GM10266 (cell line): Measurements from ENCODE around the gene OSBPL2.

Source experiments
- DNase-seq: peaks from one replicate; pipeline ENCODE4 v3.0.0; 2012; ENCODE audit errors: extremely low spot score
- TF ChIP-seq, protein P1 (sequence below): IDR thresholded peaks from 2 replicates; pipeline ENCODE4 v1.5.1; 2012; ENCODE audit warnings: mild to moderate bottlenecking, low read depth; ENCODE audit not compliant: control insufficient read depth, insufficient read depth; ENCODE audit errors: missing control alignments

OSBPL2 gene

GRCh38 chr20:62259294-62259565 lies 20.9 kb downstream of the OSBPL2 start:
- TF ChIP-seq, protein P1, sequence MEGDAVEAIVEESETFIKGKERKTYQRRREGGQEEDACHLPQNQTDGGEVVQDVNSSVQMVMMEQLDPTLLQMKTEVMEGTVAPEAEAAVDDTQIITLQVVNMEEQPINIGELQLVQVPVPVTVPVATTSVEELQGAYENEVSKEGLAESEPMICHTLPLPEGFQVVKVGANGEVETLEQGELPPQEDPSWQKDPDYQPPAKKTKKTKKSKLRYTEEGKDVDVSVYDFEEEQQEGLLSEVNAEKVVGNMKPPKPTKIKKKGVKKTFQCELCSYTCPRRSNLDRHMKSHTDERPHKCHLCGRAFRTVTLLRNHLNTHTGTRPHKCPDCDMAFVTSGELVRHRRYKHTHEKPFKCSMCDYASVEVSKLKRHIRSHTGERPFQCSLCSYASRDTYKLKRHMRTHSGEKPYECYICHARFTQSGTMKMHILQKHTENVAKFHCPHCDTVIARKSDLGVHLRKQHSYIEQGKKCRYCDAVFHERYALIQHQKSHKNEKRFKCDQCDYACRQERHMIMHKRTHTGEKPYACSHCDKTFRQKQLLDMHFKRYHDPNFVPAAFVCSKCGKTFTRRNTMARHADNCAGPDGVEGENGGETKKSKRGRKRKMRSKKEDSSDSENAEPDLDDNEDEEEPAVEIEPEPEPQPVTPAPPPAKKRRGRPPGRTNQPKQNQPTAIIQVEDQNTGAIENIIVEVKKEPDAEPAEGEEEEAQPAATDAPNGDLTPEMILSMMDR, result no peak
- no peak for DNase-seq

DNA sequence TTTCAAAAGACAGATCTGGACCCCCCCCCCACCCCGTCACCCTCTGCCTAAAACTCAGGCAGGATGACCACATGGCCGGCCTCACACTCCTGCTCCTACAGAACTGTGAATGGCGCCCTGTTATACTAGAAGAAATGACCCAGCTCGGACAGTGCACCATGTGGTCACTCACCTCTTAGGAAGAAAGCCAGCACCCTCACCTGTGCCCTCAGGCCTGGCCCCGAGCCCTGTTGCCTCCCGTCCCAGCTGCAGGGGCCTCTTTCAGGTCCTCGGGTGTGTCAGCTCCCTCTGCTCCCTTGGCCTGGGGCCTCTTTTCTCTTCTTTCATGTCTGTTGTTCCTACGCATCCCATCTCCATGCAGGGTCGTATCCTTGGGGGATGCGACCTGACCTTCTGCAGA lies 23.7 kb downstream of the OSBPL2 start:
- DNase-seq, result no peak
- TF ChIP-seq, protein P1, result no peak

DNA sequence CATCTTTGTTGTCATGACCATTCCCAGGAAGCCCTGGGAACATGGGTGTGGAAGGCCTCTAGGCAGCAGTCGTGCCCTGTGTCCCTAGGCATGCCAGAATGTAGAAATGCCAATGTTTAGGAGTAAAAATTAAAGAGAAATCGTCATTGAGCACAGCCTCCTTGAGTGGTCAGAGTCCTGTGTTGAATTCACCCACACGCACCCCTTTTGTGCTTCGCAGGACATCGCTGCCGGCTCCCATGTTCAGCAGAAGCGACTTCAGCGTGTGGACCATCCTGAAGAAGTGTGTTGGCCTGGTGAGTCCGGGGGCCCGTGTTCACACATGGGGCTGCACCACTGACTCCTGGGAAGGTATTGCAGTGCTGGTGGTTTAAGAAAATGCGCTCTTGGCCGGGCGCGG lies 25.1 kb downstream of the OSBPL2 start:
- DNase-seq, result no peak

DNA sequence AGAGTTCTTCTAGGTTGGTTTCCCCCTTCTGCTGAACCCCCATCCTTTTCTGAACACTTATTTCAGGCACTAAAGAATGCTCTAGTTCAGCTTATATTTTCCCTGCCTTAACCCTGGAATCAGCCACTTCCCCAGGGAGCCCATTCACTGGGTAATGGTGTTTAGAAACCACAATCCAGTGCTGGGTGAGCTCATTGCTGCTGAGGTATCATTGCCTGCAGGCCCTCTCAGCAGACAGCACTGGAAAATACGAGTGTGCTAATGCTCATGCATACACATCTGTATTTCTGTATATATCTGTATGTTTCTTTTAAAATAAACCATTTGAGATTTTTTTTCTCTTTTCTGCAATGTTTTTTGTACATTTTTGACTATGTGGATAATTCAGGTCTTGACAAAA lies 27.0 kb downstream of the OSBPL2 start:
- TF ChIP-seq, protein P1, result no peak
- no peak for DNase-seq

More for the DNA sequence above, 25.1 kb downstream of the OSBPL2 start:
- TF ChIP-seq, protein P1, result no peak

DNA sequence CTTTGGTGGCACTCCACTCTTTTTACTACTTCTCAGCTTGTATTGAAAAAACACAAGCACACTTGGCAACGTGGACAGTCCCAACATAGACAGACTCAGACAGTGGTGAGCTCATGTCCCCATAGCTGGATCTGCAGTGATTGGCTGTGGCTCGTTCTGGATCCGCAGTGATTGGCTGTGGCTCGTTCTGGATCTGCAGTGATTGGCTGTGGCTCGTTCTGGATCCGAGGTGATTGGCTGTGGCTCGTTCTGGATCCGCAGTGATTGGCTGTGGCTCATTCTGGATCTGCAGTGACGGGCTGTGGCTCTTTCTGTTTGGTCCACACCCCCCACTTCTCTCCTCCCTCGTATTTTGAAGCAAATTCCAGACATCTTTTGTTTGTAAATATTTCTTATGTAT lies 28.0 kb downstream of the OSBPL2 start:
- TF ChIP-seq, protein P1, result no peak

GRCh38 chr20:62266851-62267250 lies 28.5 kb downstream of the OSBPL2 start:
- TF ChIP-seq, protein P1, result no peak
- no peak for DNase-seq

More for the DNA sequence above, 28.0 kb downstream of the OSBPL2 start:
- DNase-seq, result no peak

- DNase-seq, result no peak
- TF ChIP-seq, protein P1, result no peak
These were observed 29.2 kb downstream of the OSBPL2 start for GRCh38 chr20:62267543-62267942.
